SK-N-DZ (cell line): ENCODE measurements around the gene PRKCE.
"Not testable (repeated sequence)": the region's sequence is repeated elsewhere in the genome, so short reads cannot be mapped to it uniquely, and the experiment has no call there.

Experiments
- DNase-seq: peaks from one replicate; pipeline ENCODE4 v3.0.0-alpha.2; 2015; ENCODE audit warnings: low spot score

PRKCE gene

DNA sequence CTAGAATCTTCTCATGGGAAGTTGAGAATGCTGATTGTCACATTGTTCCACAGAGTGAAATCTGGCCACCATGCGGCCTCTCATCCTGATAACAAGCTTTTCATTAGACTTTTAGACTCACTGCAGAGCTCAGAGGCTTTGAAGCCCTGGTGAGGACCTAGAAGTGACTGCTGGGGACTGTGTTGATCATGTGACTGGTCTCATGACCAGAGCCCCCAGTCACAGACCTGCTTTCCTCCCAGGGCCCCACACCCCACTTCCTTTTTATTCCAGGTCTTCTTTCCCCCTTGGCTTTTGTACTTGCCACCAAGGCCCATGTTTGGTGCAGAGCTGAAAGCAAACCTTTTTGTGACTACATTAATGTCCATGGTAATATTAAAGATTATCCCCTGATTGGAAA, 45.2 kb downstream of the PRKCE start:
- DNase-seq = peak; percentile 24

DNA sequence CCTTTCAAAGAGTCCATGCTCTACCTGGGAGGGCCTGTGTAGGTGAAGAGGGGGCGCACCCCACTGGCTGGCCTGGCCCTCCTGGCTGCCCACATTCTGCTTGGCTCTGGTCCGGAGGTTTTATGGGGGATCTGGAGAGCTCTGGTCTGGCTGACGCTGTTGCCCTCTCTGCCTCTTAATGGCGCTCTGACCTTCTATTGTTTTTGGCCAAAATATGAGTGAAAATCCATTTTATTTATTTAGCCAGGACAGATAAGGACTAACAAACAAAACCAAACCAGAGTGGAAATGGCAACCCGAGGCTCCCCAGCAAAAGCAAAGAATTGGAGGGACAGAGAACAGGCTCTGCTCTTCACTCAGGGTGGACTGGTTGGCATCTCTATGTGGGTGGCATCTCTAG, 45.7 kb downstream of the PRKCE start:
- no peak for DNase-seq

DNA sequence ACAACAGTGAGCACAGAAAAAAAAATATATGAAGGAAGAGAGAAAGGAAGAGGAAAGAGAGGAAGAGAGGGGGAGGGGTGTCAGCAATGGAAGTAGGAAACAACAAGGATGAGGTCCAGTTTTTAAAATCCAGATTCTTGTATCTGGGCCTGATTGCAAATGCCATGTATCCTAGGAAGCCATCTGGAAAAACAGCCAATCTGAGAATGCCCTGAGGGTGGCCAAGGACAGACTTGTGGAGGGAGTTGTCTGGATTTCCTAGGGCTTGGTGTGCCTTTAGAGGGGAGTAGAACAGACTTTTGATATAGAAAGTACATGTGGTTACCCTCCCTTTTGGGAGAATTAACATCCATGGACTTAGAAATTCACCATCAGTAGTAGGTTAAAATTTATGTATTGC, 47.1 kb downstream of the PRKCE start:
- no peak for DNase-seq

GRCh38 chr2:45699032-45699658, 47.7 kb downstream of the PRKCE start:
- DNase-seq = no peak

GRCh38 chr2:45700407-45701013, 49.0 kb downstream of the PRKCE start:
- peak; percentile 29 for DNase-seq

DNA sequence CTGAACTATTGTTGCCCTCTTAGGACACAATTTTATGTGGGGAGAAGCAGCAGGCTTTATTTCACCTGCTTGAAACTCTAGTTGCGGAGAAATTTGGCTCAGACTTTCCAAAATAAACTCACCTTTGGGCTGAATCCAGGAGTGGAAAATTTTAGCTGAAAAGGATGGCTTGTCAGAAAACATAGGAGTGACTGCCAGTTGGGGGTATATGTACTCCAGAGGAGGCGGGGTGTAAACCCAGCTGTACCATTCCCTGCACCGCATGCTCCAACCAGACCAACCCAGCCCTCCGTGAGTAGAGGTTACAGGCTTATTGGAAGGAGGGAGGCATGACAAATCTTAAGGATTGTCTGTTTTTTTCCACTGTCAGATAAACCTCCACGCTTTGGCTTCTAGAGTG, 53.8 kb downstream of the PRKCE start:
- no peak for DNase-seq

DNA sequence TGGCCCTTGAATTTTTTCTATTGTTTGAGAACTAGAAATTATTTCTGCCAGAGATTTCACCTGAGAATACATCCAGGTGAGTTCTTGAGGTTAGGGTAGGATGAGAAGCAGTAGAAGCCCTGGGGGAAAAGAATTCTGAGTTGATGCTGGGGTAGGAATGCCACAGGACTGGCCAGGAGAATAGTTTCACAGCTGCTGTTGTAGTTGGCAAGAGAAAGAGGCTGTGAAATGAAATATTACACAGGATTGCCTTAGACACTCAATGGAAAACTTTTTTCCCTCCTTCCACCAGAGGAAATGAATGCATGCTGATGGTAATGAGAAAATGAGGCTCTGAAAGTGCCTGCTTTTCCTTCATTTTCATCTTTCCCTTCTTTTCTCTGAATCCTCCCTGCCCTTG, 54.6 kb downstream of the PRKCE start:
- DNase-seq = no peak

DNA sequence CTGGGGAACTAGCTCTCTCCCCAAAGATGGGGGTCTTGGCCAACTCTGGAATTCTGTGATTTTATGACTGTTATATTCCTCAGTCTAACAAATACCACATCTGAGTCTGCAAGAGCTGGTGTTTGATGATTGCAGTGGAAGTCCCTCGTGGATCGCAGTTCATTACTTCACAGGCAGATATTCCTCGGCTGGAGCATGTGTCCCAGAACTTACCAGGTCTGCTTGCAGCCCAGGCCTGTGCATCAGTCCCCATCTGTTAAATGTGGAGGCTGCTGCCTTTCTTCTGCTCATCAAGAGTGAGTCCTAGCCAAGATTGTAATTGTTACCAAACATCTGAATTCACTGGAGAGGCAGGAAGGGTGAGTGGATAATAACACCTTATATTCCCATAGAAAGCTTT, 55.5 kb downstream of the PRKCE start:
- DNase-seq = no peak

DNA sequence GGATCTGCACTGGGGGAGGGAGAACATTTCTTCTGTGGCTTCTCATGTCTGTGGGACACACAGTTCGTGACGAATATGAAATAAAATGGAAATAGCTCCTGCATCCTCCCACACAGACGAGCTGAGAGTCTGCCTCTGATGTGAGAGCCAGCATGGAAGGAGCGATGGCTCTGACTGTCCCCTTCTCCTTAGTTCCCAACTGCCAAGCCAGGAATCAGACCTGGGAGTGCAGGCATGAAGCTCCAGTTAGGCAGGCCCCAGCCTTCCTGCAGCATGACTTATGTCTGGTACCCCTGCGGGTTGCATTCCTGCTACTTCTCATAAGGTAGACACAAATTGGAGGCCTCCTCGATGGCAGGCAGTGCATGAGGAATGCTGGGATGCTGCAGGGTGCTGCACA, 56.2 kb downstream of the PRKCE start:
- no peak for DNase-seq

DNA sequence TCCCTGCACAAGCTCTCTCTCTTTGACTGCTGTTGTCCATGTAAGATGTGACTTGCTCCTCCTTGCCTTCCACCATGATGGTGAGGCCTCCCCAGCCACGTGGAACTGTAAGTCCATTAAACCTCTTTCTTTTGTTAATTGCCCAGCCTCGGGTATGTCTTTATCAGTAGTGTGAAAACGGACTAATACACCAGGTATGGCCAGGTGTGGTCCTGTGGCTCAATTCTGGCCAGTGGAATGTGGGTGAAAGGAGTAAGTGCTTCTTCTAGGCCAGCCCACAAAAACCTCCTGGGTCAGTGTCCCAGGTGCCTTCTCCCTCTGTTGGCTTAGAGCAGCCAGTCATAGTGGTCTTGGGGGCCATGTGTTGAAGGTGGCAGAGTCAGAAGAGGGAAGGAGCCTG, 57.0 kb downstream of the PRKCE start:
- no peak for DNase-seq

GRCh38 chr2:45709137-45709536, 57.7 kb downstream of the PRKCE start:
- DNase-seq = no peak

DNA sequence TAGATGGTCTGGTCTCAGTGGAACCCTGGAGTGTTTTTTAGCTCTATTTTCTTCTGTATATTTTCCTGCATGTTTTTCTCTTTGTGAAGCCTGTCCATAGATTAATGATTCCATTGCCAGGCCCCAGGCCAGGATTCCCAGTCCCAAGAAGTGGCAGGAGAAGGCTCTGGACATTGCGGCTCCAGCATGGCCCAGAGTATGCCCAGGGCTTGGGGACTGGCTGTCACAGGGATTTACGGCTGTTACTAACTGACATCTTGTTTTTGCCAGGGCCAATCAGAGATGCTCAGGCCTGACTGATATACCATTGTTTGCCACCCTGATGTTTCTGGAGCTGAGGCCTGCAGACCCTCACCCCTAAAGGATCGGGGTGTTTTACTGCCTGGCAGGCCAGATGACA, 59.0 kb downstream of the PRKCE start:
- DNase-seq = no peak

DNA sequence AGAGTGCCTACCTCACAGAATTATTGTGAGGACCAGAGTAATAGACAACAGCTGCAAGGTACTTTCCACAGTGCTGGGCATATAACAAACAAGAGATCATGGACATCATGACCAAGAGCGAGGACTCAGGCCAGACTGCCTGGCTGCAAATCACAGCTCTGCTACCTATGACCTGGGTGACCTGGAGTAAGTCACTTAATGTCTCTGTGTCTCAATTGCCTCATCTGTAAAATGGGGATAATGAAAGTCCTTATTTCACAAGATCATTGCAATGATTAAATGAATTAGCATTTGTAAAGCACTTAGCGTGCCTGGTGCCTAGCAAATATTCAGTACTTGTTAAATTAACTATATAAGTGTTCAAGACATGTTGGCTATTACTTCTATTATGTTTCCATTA, 59.7 kb downstream of the PRKCE start:
- no peak for DNase-seq

DNA sequence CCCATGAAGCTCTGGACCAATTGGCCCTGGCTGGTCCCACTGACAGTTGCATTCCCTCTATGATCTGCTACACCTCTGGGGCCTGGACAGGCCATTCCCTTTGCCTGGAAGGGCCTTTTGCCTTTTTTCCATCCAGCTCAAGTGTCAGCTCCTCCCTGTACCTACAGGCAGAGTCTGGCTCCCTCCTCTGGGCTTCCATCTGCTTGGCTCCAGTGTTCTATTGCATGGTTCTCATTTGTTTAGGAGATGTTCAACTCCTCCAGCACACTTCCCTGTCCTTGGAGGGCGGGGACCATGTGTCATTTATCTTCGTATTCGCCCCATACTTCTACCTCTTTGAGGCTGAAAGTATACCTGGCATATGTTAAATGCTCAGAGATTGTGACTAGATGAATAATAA, 61.1 kb downstream of the PRKCE start:
- DNase-seq = no peak

- DNase-seq = no peak
Measured at GRCh38 chr2:45713136-45713535, 61.7 kb downstream of the PRKCE start.

DNA sequence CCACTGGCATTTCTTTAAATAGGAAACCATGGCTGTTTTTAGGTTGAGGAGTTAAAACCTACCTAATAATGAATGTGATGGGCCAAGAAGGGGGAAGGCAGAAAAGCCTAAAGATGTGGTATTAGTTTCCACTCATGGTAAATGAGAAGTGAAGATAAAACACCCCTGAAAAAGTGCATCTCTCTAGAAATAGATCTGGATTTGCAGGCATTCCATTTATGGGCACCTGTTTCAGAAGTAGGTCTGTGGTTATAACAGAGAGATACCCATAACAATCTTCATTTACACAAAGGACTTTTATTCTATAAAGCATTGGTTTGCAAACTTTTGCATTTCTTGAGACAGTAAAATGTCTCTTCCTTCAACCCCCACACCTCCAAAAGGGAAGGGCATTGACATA, 62.1 kb downstream of the PRKCE start:
- DNase-seq = no peak

GRCh38 chr2:45714679-45715078, 63.2 kb downstream of the PRKCE start:
- DNase-seq = no peak

GRCh38 chr2:45715601-45716379, 64.3 kb downstream of the PRKCE start:
- DNase-seq = no peak

DNA sequence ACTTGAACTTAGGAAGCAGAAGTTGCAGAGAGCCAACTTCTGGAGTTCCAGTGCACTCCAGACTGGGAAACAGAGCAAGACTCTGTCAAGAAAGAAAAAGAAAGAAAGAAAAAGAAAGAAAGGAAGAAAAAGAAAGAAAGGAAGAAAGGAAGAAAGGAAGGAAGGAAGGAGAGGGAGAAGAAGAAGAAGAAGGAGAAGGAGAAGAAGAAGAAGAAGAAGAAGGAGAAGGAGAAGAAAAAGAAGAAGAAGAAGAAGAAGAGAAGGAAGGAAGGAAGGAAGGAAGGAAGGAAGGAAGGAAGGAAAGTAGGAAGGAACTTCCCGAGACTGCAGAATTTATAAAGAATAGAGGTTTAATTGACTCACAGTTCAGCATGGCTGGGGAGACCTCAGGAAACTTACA, 65.0 kb downstream of the PRKCE start:
- not testable (repeated sequence) for DNase-seq

DNA sequence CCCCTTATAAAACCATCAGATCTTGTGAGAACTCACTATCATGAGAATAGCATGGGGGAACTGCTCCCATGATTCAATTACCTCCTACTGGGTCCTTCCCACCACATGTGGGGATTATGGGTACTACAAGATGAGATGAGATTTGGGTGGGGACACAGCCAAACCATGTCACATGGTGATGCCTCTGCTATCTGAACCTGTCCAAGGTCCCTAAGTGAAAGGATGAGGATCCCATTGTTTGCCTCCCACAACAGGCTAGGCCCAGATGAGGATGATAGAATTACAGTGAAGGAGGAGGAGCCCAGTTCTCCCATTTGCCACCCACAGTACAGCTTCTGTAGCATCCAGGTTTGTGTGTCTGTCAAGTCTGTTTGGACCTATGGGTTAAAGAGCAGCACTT, 65.4 kb downstream of the PRKCE start:
- no peak for DNase-seq

DNA sequence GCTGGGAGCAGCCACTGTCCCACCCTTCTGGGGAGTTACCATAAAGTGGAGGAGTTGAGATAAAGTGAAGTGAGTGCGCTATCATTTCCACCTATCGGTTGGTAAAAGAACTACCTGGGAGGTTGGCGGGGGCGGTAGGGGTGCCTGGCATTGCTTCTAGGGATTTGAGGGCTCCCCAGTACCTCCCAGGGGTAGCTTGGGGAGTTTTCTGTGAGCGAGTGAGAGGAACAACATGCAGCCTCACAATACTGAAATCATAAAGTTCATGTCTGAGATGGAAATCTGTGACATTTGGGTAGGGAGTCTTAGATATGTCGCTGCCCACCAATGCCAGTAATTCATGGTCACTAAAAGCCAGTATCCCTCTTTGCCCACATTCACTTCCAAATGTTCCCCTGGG, 68.7 kb downstream of the PRKCE start:
- no peak for DNase-seq

DNA sequence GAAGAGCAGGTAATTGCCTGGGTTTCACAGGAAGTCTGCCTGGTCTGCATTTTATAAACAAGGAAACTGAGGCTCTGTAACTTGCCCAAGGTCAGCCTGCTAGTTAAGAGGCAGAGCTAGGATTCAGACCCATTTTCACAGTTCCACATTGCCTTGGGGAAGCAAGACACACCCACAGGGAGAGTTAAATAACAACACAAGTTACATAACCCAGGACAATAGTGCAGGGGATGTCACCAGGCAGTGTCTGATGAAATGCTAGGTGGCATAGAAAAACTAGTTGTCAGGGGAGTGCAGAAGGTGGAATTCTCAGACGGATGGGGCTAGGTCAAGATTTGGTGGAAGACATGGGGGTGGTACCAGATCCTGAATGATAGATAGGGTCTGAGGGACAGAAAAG, 69.7 kb downstream of the PRKCE start:
- no peak for DNase-seq

DNA sequence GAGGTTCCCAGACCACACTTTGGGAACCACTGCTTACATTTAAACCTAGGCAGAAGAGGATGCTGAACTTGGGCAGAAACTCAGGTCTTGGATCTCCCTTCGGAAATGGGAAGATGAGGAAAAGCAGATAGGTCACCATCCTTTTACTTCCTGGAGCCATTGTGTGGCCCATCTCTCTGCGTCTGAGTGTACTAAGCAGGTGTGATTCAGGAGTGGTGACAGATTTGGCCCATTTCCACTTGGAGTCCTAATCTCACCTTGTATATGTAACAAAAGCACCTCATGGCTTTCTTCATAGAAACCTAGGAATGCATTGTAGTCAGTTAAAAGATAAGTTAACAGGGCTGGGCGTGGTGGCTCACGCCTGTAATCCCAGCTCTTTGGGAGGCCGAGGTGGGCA, 71.0 kb downstream of the PRKCE start:
- no peak for DNase-seq
